ENCODE measurements around the gene MAN1C1. TPM values are rescaled to one million over a fixed set of nuclear protein-coding genes. Genes with fewer than 3 reads are reported as not detected.

Gene MAN1C1
- total RNA-seq, 1 donor from 2014 or later: 5.4 TPM

DNA sequence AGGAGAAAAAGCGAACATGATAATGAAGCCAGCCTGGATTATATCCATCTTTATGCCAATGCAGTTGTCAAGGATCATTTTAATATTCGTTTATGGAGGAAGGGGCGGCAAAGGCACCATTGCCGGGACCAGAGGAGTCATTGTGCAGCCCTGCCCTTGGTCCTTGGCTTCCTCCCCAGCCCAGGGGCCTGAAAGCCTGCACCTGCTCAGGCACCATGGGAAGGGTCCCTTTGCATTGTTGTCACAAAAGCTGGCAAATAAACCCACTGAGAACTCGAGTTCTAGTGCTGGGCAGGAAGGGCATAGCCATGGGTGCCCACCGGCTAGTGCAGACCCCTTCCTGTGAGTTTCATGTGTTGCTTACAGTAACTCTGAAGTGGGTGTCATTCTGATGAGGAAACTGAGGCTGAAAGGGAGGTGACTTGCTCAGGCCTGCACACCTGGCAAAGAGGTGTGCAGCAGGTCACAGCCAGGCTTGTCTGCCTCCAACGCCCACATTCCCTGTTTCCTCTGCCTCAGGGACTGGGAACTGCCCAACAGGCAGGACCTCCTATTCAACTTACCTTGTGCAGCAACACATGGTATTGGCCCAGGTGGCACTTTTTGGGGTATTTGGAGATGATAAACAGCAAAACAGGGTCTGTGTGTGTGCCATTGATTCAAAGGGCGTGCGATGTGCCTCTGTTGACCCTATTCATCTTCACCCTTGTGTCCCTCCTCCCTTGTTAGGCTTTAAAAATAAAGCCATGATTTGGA, 84.6 kb downstream of the MAN1C1 start:
- Mint-ChIP-seq H3K4me1 (ENCODE audit: low read depth, unreplicated experiment) (peaks cover 30% of the 10 kb centered on the region), H3K4me3 (ENCODE audit: unreplicated experiment) (no peak overlapping the region), H3K36me3 (ENCODE audit: unreplicated experiment) (no peaks in the 10 kb centered on the region), H3K27me3 (ENCODE audit: unreplicated experiment) (peaks cover 6% of the 10 kb centered on the region), H3K9me3 (ENCODE audit: unreplicated experiment) (no peaks in the 10 kb centered on the region), H3K27ac (ENCODE audit: unreplicated experiment) (no peak overlapping the region)
- DNase-seq: no peak
- TF ChIP-seq, protein P1, sequence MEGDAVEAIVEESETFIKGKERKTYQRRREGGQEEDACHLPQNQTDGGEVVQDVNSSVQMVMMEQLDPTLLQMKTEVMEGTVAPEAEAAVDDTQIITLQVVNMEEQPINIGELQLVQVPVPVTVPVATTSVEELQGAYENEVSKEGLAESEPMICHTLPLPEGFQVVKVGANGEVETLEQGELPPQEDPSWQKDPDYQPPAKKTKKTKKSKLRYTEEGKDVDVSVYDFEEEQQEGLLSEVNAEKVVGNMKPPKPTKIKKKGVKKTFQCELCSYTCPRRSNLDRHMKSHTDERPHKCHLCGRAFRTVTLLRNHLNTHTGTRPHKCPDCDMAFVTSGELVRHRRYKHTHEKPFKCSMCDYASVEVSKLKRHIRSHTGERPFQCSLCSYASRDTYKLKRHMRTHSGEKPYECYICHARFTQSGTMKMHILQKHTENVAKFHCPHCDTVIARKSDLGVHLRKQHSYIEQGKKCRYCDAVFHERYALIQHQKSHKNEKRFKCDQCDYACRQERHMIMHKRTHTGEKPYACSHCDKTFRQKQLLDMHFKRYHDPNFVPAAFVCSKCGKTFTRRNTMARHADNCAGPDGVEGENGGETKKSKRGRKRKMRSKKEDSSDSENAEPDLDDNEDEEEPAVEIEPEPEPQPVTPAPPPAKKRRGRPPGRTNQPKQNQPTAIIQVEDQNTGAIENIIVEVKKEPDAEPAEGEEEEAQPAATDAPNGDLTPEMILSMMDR (IDR thresholded peaks at IDR 0.05; ENCODE audit: partially characterized antibody, unreplicated experiment): no peak

DNA sequence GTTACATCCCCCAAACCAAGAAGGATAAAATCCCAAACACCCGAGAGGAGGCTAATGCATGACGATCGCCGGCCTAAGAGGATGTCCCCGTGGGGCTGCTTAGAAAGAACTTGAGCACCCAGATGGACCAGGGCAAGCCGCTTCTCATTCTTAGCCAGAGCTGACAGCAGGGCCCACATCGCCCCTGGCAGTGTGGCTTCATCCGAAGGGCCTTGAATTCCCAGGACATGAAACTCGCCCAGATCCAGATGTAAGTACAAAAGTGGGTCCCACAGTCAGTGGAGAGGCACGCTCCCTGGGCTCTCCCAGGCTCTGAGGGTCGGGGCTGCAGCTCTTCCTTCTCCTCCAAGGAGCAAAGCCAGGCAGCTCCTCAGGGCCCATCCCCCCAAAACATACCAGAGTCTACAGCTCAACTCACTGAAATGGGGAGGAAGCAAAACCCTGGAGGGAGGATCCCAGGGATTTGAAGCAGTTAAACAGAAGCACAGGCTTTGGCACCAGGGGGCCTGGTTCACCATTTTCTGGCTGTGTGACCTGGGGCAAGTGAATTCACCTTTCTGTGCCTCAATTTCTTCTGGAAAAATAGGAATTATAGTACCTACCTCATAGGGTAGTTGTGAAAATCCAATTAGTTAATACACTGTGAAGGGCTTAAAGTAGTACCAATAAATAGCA, 85.6 kb downstream of the MAN1C1 start:
- H3K9me3 Mint-ChIP-seq (ENCODE audit: unreplicated experiment): no peaks in the 10 kb centered on the region
- no peak for DNase-seq
- H3K4me3 Mint-ChIP-seq (ENCODE audit: unreplicated experiment): no peak overlapping the region
- H3K4me1 Mint-ChIP-seq (ENCODE audit: low read depth, unreplicated experiment): peaks cover 35% of the 10 kb centered on the region
- peaks cover 6% of the 10 kb centered on the region for H3K27me3 Mint-ChIP-seq (ENCODE audit: unreplicated experiment)
- no peak overlapping the region for H3K27ac Mint-ChIP-seq (ENCODE audit: unreplicated experiment)
- no peaks in the 10 kb centered on the region for H3K36me3 Mint-ChIP-seq (ENCODE audit: unreplicated experiment)
- TF ChIP-seq, protein P1 (IDR thresholded peaks at IDR 0.05; ENCODE audit: partially characterized antibody, unreplicated experiment): no peak

DNA sequence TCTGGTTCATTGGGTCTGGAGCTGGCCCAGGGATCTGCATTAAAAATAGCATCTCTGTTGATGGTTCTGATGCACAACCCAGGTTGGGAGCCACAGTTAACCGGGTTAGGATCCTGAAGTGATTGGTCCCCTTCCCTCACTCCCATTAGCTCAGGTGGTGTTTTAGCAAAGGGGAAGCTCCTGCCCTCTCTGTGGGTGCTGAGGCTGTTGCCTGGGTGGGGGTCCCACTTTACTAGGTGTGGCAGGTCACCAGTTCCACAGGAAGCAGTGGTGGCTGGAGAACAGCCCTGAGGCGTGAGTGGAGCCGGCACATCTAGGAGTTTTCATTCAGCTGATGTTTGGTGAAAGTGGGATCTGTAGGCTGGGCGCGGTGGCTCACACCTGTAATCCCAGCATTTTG, 86.5 kb downstream of the MAN1C1 start:
- no peak overlapping the region for H3K27ac Mint-ChIP-seq (ENCODE audit: unreplicated experiment)
- H3K9me3 Mint-ChIP-seq (ENCODE audit: unreplicated experiment): no peaks in the 10 kb centered on the region
- TF ChIP-seq, protein P1 (IDR thresholded peaks at IDR 0.05; ENCODE audit: partially characterized antibody, unreplicated experiment): no peak
- H3K4me3 Mint-ChIP-seq (ENCODE audit: unreplicated experiment): no peak overlapping the region
- no peak for DNase-seq
- no peaks in the 10 kb centered on the region for H3K36me3 Mint-ChIP-seq (ENCODE audit: unreplicated experiment)
- H3K27me3 Mint-ChIP-seq (ENCODE audit: unreplicated experiment): peaks cover 6% of the 10 kb centered on the region
- H3K4me1 Mint-ChIP-seq (ENCODE audit: low read depth, unreplicated experiment): peaks cover 42% of the 10 kb centered on the region

DNA sequence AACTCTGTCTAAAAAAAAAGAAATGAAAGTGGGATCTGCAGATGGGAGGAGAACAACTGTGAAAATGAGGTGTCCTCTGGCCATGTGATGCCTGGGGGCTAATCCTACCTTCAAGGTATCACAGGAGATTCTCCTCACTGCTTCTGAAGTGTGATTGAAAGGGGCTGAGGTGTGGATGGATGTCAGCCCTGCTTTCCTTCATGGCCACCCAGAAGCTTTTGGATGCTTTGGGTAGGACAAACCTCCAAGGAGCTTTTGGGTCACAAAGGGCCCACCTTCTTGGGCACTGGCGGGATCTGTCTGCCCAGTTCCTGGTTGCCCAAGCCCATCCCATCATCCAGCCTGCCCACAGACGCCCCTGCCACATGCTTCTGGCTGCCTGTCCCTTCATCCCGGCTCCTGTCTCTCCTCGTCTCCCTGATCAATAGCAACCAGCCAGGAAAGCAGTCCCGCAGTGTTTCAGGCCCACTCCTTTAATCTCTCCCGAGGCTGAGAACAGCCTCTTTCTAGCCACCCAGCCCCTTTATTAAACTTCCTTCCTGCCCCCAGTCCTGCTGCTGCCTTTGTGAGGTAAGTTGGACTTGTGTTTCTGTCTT, 87.2 kb downstream of the MAN1C1 start:
- Mint-ChIP-seq H3K9me3 (ENCODE audit: unreplicated experiment) (no peaks in the 10 kb centered on the region), H3K27me3 (ENCODE audit: unreplicated experiment) (peaks cover 6% of the 10 kb centered on the region), H3K4me3 (ENCODE audit: unreplicated experiment) (no peak overlapping the region), H3K36me3 (ENCODE audit: unreplicated experiment) (no peaks in the 10 kb centered on the region), H3K4me1 (ENCODE audit: low read depth, unreplicated experiment) (peaks cover 48% of the 10 kb centered on the region), H3K27ac (ENCODE audit: unreplicated experiment) (peak overlapping the region; percentile 34)
- TF ChIP-seq, protein P1 (IDR thresholded peaks at IDR 0.05; ENCODE audit: partially characterized antibody, unreplicated experiment): no peak
- DNase-seq: no peak
